H1 (cell line): ENCODE data around the gene C19orf47. TPM values are rescaled to one million over a fixed set of nuclear protein-coding genes. Genes with fewer than 3 reads are reported as not detected.

Source experiments
- FOSL1 ChIP-seq: IDR thresholded peaks from 2 replicates; pipeline ENCODE4 v1.6.1; 2011; ENCODE audit warnings: mild to moderate bottlenecking, low read depth, low read length, moderate library complexity; ENCODE audit not compliant: insufficient read depth
- RNF2 ChIP-seq: fragments of 200-900, 300-1000 bp; sonication (generic); IDR thresholded peaks from 2 replicates; pipeline ENCODE4 v1.7.1; 2016; ENCODE audit warnings: borderline replicate concordance, low read depth, mild to moderate bottlenecking, antibody characterized with exemption, low read length; ENCODE audit not compliant: poor library complexity, severe bottlenecking; ENCODE audit errors: missing control alignments
- SIRT6 ChIP-seq: IDR thresholded peaks from one replicate; pipeline ENCODE4 v1.7.1; 2012; ENCODE audit warnings: low read length, inconsistent platforms
- YY1 ChIP-seq: IDR thresholded peaks from 2 replicates; pipeline ENCODE4 v1.6.1; 2011; ENCODE audit warnings: low read depth, mild to moderate bottlenecking, low read length
- polyA plus RNA-seq, 7 experiments: library from polyadenylated mRNA; depleted of rRNA in 3 of 7; stranded (reverse) in 5 of 7; unstranded in 2 of 7; fragments of >200 nt in 5 of 7; fragments of 200-250 nt in 2 of 7; gene quantifications; 1 replicate in 5 of 7; 2 replicates in 1 of 7; 4 replicates in 1 of 7; pipeline versions ENCODE4 v1.2.1 to v1.2.3, GENCODE V29; 2011 to 2013; ENCODE audit warnings: missing spikeins in 2 of 7, mixed read lengths in 2 of 7
- total RNA-seq: library from RNA; stranded (reverse); fragmentation: NEBNext Ultra II Directional; extraction: Animal tissue kit (Norgen Biotek cat#: 25700); gene quantifications from 2 replicates; pipeline ENCODE4 v1.2.1, GENCODE V29; 2021
- TF ChIP-seq, protein P1 (sequence below): IDR thresholded peaks from 2 replicates; pipeline ENCODE4 v1.6.1; 2012; ENCODE audit warnings: low read length, inconsistent platforms

C19orf47 gene
- total and polyA plus RNA-seq, 2 of the 8 experiments (the other 6 are each of a cell fraction or from before 2014, with no cell fraction given), result 17.8 to 27.3 TPM

DNA sequence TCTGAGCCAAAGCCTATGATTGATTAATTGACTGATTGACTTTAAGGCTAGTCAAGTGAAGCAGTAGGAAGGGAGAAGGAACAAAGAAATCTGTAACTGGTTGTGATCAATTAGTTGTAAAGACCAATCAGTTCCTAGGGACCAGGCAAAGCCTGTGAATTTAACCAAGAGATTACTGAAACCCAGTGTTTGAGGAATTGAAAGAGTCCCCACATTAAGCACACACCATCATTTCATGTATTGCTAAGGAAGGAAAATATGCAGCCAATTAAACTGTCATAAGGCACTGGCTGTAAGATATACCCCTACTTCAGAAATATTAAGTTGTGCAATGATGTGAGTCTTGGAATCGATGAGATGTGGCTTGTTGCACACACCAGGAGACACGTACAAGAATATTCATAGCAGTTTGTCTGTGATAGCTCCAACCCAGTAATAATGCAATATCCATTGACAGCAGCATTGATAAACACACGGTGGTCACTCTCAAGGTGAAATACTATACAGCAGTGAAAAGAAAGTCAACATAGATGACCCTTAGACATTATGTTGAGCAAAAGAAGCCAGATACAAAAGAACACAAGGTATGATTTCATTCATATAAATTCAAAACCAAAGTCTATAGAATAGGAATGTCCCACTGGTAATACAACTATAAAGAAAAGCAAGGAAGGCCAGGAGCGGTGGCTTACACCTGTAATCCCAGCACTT lies 9.0 kb downstream of the C19orf47 start (continued):
- no peak for TF ChIP-seq YY1
- no peak for TF ChIP-seq FOSL1
- TF ChIP-seq RNF2, result no peak
- no peak for TF ChIP-seq SIRT6
- TF ChIP-seq, protein P1, sequence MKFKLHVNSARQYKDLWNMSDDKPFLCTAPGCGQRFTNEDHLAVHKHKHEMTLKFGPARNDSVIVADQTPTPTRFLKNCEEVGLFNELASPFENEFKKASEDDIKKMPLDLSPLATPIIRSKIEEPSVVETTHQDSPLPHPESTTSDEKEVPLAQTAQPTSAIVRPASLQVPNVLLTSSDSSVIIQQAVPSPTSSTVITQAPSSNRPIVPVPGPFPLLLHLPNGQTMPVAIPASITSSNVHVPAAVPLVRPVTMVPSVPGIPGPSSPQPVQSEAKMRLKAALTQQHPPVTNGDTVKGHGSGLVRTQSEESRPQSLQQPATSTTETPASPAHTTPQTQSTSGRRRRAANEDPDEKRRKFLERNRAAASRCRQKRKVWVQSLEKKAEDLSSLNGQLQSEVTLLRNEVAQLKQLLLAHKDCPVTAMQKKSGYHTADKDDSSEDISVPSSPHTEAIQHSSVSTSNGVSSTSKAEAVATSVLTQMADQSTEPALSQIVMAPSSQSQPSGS, result no peak
- TF ChIP-seq, all 59 proteins: peak for 0
